ENCODE results near the gene KAT8.
A peak's percentile ranks its signal among the peaks of the same experiment; 100 is the strongest.

The KAT8 gene

GRCh38 chr16:31073970-31074813 is 43.3 kb upstream of the KAT8 start, which contains the start of the genes ZNF646 and ZNF668:
ZNF646 (plus strand) TSS chr16:31074422; CDS start chr16:31076325, 1,903 bp downstream.
ZNF668 (minus strand) TSS chr16:31074240; CDS start chr16:31064459, 9,781 bp downstream.
- TF ChIP-seq ESRRG (CRISPR knock-in tag; IDR thresholded peaks at IDR 0.05) (no peak), OSR1 (CRISPR knock-in tag; IDR thresholded peaks at IDR 0.05) (no peak), SNAI2 (CRISPR knock-in tag; IDR thresholded peaks at IDR 0.05) (no peak), CREB5 (CRISPR knock-in tag; IDR thresholded peaks at IDR 0.05; ENCODE audit: low read depth) (no peak), PPARA (CRISPR knock-in tag; IDR thresholded peaks at IDR 0.05; ENCODE audit: borderline replicate concordance) (no peak), POU6F1 (CRISPR knock-in tag; IDR thresholded peaks at IDR 0.05; ENCODE audit: borderline replicate concordance, low read depth) (no peak), ZFP30 (CRISPR knock-in tag; IDR thresholded peaks at IDR 0.05) (no peak)
- TF ChIP-seq, protein P1, sequence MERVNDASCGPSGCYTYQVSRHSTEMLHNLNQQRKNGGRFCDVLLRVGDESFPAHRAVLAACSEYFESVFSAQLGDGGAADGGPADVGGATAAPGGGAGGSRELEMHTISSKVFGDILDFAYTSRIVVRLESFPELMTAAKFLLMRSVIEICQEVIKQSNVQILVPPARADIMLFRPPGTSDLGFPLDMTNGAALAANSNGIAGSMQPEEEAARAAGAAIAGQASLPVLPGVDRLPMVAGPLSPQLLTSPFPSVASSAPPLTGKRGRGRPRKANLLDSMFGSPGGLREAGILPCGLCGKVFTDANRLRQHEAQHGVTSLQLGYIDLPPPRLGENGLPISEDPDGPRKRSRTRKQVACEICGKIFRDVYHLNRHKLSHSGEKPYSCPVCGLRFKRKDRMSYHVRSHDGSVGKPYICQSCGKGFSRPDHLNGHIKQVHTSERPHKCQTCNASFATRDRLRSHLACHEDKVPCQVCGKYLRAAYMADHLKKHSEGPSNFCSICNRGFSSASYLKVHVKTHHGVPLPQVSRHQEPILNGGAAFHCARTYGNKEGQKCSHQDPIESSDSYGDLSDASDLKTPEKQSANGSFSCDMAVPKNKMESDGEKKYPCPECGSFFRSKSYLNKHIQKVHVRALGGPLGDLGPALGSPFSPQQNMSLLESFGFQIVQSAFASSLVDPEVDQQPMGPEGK (CRISPR knock-in tag; IDR thresholded peaks at IDR 0.05; ENCODE audit: borderline replicate concordance): no peak
- TF ChIP-seq, protein P2, sequence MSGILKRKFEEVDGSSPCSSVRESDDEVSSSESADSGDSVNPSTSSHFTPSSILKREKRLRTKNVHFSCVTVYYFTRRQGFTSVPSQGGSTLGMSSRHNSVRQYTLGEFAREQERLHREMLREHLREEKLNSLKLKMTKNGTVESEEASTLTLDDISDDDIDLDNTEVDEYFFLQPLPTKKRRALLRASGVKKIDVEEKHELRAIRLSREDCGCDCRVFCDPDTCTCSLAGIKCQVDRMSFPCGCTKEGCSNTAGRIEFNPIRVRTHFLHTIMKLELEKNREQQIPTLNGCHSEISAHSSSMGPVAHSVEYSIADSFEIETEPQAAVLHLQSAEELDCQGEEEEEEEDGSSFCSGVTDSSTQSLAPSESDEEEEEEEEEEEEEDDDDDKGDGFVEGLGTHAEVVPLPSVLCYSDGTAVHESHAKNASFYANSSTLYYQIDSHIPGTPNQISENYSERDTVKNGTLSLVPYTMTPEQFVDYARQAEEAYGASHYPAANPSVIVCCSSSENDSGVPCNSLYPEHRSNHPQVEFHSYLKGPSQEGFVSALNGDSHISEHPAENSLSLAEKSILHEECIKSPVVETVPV (CRISPR knock-in tag; IDR thresholded peaks at IDR 0.05): no peak
- ATAC-seq: peak; percentile 89

- TF ChIP-seq POU6F1 (CRISPR knock-in tag; IDR thresholded peaks at IDR 0.05; ENCODE audit: borderline replicate concordance, low read depth) (no peak), ZFP3 (CRISPR knock-in tag; IDR thresholded peaks at IDR 0.05) (no peak), ZNF8 (CRISPR knock-in tag; IDR thresholded peaks at IDR 0.05) (no peak), ISL1 (CRISPR knock-in tag; IDR thresholded peaks at IDR 0.05) (no peak), CREB5 (CRISPR knock-in tag; IDR thresholded peaks at IDR 0.05; ENCODE audit: low read depth) (no peak), ESRRG (CRISPR knock-in tag; IDR thresholded peaks at IDR 0.05) (no peak), BACH2 (CRISPR knock-in tag; IDR thresholded peaks at IDR 0.05; ENCODE audit: borderline replicate concordance) (no peak), TCF4 (CRISPR knock-in tag; IDR thresholded peaks at IDR 0.05; ENCODE audit: borderline replicate concordance) (no peak), CSDC2 (CRISPR knock-in tag; IDR thresholded peaks at IDR 0.05) (no peak), TOX (CRISPR knock-in tag; IDR thresholded peaks at IDR 0.05; ENCODE audit: borderline replicate concordance) (no peak), ARNTL (CRISPR knock-in tag; IDR thresholded peaks at IDR 0.05; ENCODE audit: borderline replicate concordance, low read depth) (no peak)
- TF ChIP-seq, protein P3, sequence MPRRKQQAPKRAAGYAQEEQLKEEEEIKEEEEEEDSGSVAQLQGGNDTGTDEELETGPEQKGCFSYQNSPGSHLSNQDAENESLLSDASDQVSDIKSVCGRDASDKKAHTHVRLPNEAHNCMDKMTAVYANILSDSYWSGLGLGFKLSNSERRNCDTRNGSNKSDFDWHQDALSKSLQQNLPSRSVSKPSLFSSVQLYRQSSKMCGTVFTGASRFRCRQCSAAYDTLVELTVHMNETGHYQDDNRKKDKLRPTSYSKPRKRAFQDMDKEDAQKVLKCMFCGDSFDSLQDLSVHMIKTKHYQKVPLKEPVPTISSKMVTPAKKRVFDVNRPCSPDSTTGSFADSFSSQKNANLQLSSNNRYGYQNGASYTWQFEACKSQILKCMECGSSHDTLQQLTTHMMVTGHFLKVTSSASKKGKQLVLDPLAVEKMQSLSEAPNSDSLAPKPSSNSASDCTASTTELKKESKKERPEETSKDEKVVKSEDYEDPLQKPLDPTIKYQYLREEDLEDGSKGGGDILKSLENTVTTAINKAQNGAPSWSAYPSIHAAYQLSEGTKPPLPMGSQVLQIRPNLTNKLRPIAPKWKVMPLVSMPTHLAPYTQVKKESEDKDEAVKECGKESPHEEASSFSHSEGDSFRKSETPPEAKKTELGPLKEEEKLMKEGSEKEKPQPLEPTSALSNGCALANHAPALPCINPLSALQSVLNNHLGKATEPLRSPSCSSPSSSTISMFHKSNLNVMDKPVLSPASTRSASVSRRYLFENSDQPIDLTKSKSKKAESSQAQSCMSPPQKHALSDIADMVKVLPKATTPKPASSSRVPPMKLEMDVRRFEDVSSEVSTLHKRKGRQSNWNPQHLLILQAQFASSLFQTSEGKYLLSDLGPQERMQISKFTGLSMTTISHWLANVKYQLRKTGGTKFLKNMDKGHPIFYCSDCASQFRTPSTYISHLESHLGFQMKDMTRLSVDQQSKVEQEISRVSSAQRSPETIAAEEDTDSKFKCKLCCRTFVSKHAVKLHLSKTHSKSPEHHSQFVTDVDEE (CRISPR knock-in tag; IDR thresholded peaks at IDR 0.05): no peak
- TF ChIP-seq, protein P2 (CRISPR knock-in tag; IDR thresholded peaks at IDR 0.05): no peak
- TF ChIP-seq, protein P1 (CRISPR knock-in tag; IDR thresholded peaks at IDR 0.05; ENCODE audit: borderline replicate concordance): no peak
- ATAC-seq: no peak
Measured at GRCh38 chr16:31074814-31075183, 42.7 kb upstream of the KAT8 start.
